Measurements from ENCODE around the gene CACNA2D3.
"Not testable (repeated sequence)": the region's sequence is repeated elsewhere in the genome, so short reads cannot be mapped to it uniquely, and the experiment has no call there.

Gene CACNA2D3

GRCh38 chr3:55085231-55085630 lies 962.9 kb downstream of the CACNA2D3 start:
- no peak for DNase-seq (ENCODE audit: low spot score)

GRCh38 chr3:55089211-55089610 lies 966.9 kb downstream of the CACNA2D3 start:
- DNase-seq (ENCODE audit: low spot score) = no peak

- DNase-seq (ENCODE audit: low spot score) = no peak
These were observed 967.9 kb downstream of the CACNA2D3 start for GRCh38 chr3:55090291-55090690.

- DNase-seq (ENCODE audit: low spot score) = no peak
These were observed 968.4 kb downstream of the CACNA2D3 start for GRCh38 chr3:55090746-55091145.

GRCh38 chr3:55091381-55092225 lies 969.3 kb downstream of the CACNA2D3 start:
- DNase-seq (ENCODE audit: low spot score) = no peak

- no peak for DNase-seq (ENCODE audit: low spot score)
These were observed 972.3 kb downstream of the CACNA2D3 start for GRCh38 chr3:55094676-55095075.

- no peak for DNase-seq (ENCODE audit: low spot score)
These were observed 975.1 kb downstream of the CACNA2D3 start for GRCh38 chr3:55097441-55097840.

- no peak for DNase-seq (ENCODE audit: low spot score)
These were observed 983.3 kb downstream of the CACNA2D3 start for GRCh38 chr3:55105647-55106046.

GRCh38 chr3:55107187-55107586 lies 984.8 kb downstream of the CACNA2D3 start:
- no peak for DNase-seq (ENCODE audit: low spot score)

GRCh38 chr3:55111906-55112305 lies 989.6 kb downstream of the CACNA2D3 start:
- DNase-seq (ENCODE audit: low spot score) = not testable (repeated sequence)

- no peak for DNase-seq (ENCODE audit: low spot score)
These were observed 996.1 kb downstream of the CACNA2D3 start for GRCh38 chr3:55118451-55118850.

- DNase-seq (ENCODE audit: low spot score) = no peak
These were observed 996.9 kb downstream of the CACNA2D3 start for GRCh38 chr3:55119268-55119667.

GRCh38 chr3:55122312-55122711 lies 1000.0 kb downstream of the CACNA2D3 start:
- DNase-seq (ENCODE audit: low spot score) = no peak
